Upper lobe of right lung (tissue), 1 donor: ENCODE results near the gene KRT10. TPM values are rescaled to one million over a fixed set of nuclear protein-coding genes. Genes with fewer than 3 reads are reported as not detected.

Experiments used
- ATAC-seq: fragments of 200-7000 bp; cut with Tn5 transposase; one replicate; pipeline ENCODE4 v1.9.1; 2020; ENCODE audit warnings: mild to moderate bottlenecking, moderate library complexity
- DNase-seq: peaks from one replicate; pipeline ENCODE4 v3.0.0-alpha.2; 2020
- H3K27ac ChIP-seq: fragments of 200-600 bp; one replicate; pipeline ENCODE4 v1.8.0; 2022
- H3K27me3 ChIP-seq: fragments of 200-600 bp; one replicate; pipeline ENCODE4 v1.8.0; 2022; ENCODE audit warnings: mild to moderate bottlenecking
- H3K36me3 ChIP-seq: fragments of 200-600 bp; one replicate; pipeline ENCODE4 v1.8.0; 2022
- H3K4me1 ChIP-seq: fragments of 200-600 bp; one replicate; pipeline ENCODE4 v1.8.0; 2022
- H3K4me3 ChIP-seq: fragments of 200-600 bp; one replicate; pipeline ENCODE4 v1.8.0; 2022; ENCODE audit warnings: mild to moderate bottlenecking
- H3K9me3 ChIP-seq: fragments of 200-600 bp; one replicate; pipeline ENCODE4 v1.8.0; 2022
- intact Hi-C: fragments of 100-400 bp; cut with DNase I; formaldehyde crosslinking; loops from one replicate; pipeline ENCODE4 v1.11.0; 2022
- long read RNA-seq: library from polyadenylated mRNA; unstranded; transcript quantifications from one replicate; pipeline ENCODE4 v2.0.0, GENCODE V29; 2021
- total RNA-seq: library from RNA; stranded (reverse); fragmentation: NEBNext Ultra II Directional; extraction: Animal tissue kit (Norgen Biotek cat#: 25700); gene quantifications from one replicate; pipeline ENCODE4 v1.2.1, GENCODE V29; 2021
- TF ChIP-seq, protein P1 (sequence below): fragments of 200-600 bp; IDR thresholded peaks from one replicate; pipeline ENCODE4 v1.8.0; 2022; ENCODE audit warnings: antibody characterized with exemption
- donor health status: DM: no; HTN: yes; CAD: no; lungs with severe emphysema.

Gene KRT10
- total RNA-seq, result 36.8 TPM
- long read RNA-seq, partial matches to known transcripts, result 32 of 33 reads
- long read RNA-seq, other reads (novel, unspliced or antisense), result 0 of 33 reads

DNA sequence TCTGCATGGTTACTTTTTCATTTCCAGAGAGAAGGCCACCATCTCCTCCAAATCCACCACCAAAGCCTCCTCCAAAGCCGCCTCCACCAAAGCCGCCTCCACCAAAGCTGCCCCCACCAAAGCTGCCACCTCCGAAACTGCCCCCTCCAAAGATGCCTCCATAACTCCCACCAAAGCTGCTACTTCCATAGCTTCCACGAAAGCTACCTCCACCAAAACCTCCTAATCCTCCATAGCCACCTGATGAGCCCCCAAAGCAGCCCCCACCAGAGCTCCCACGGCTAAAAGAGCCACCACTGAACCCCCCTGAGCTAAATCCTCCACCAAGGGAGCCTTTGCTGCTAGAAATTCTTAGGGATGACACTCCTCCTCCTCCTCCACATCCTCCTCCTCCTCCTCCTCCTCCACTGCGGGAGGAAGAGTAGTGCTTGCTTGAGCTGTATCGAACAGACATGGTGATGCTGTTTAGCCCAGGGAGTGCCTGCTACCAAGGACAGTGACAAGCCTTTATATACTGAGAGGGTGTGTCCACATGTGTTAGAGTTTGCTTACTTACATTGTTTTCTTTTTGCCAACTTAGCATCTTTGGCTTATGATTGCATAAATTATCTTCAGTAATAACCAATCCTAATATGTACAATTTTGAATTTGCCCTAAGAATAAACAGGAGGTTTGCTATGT is at the start of gene KRT10:
Gene KRT10 (minus strand): TSS at position 483 of the 681 bp plus-strand sequence. CDS start 29 bp downstream, at position 454.
- Histone ChIP-seq H3K4me3 (no peak within 1 kb of the TSS), H3K4me1 (no peaks in the 10 kb centered on the region), H3K27me3 (no peaks in the 10 kb centered on the region), H3K27ac (no peak within 1 kb of the TSS), H3K9me3 (no peaks in the 10 kb centered on the region), H3K36me3 (no peaks in the 10 kb centered on the region)
- TF ChIP-seq, protein P1, sequence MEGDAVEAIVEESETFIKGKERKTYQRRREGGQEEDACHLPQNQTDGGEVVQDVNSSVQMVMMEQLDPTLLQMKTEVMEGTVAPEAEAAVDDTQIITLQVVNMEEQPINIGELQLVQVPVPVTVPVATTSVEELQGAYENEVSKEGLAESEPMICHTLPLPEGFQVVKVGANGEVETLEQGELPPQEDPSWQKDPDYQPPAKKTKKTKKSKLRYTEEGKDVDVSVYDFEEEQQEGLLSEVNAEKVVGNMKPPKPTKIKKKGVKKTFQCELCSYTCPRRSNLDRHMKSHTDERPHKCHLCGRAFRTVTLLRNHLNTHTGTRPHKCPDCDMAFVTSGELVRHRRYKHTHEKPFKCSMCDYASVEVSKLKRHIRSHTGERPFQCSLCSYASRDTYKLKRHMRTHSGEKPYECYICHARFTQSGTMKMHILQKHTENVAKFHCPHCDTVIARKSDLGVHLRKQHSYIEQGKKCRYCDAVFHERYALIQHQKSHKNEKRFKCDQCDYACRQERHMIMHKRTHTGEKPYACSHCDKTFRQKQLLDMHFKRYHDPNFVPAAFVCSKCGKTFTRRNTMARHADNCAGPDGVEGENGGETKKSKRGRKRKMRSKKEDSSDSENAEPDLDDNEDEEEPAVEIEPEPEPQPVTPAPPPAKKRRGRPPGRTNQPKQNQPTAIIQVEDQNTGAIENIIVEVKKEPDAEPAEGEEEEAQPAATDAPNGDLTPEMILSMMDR, result no peak
- ATAC-seq (no peak), DNase-seq (no peak)
- intact Hi-C loops, result no loop called here

DNA sequence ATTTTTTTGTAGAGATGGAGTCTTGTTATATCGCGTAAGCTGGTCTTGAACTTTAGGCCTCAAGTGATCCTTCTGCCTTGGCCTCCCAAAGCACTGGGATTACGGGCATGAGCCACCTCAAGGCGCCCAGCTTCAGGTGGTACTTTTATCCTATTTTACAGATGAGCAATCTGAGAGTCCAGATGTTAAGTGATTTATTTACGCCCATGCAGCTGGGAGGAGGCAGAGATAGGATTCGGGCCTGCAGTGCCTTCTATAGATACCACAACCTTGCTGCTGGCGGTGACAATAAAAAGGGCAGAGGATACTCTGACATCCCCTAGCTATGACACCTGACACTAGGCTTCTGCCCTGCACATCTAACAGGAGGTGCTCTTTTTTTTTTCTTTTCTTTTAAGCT is 48.9 kb upstream of the KRT10 start:
- intact Hi-C loops, result no loop called here

DNA sequence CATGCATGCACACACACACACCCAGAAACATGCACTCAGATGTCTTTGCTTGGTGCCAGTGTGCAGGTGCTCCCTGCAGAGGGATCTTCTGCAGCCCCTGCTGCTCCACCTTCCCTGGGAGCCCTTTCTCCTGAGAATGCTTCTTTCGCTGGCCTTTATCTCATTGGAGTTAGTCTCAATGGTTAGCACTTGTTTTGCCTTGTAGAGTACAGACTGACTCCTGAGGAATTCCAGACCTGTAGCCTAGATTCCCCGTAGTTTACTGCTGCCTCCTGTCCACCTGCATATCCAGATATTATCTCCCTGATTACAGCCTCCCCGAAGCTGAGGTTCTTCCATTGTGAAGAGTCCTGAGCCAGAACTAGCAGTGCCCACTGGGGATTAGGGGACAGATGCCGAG is 47.7 kb upstream of the KRT10 start:
- no peak for ATAC-seq
- Histone ChIP-seq H3K4me1 (no peaks in the 10 kb centered on the region), H3K4me3 (no peak overlapping the region), H3K27me3 (peaks cover 12% of the 10 kb centered on the region), H3K27ac (no peak overlapping the region), H3K9me3 (no peaks in the 10 kb centered on the region), H3K36me3 (no peaks in the 10 kb centered on the region)
- TF ChIP-seq, protein P1, result no peak
- intact Hi-C loops, result no loop called here
- DNase-seq, result no peak

More for the DNA sequence above, 48.9 kb upstream of the KRT10 start:
- DNase-seq (no peak), ATAC-seq (no peak)
- Histone ChIP-seq H3K9me3 (no peaks in the 10 kb centered on the region), H3K4me3 (no peak overlapping the region), H3K27ac (no peak overlapping the region), H3K36me3 (no peaks in the 10 kb centered on the region), H3K4me1 (no peaks in the 10 kb centered on the region), H3K27me3 (peaks cover 12% of the 10 kb centered on the region)
- TF ChIP-seq, protein P1, result no peak

DNA sequence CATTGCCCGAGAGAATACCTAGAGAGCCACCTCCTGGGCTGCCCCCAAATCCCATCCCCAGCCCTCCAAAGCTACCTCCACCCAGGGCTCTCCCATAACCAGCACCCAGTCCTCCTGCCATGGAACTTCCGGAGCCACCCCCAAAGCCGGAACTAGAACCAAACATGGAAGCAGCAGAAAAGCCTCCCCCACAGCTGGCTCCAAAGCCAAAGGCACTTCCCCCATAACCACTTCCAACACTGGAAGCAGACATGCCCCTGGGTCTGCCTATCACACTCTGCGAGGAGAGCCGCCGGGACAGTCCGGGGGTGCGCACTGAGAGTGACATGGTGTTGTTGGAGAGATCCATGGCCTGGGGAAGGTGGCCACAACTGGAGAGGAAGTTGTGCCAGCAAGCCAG is 44.4 kb upstream of the KRT10 start, which contains the start of gene KRT12:
Gene KRT12 (minus strand): TSS at position 386 of the 400 bp plus-strand sequence. CDS start 37 bp downstream, at position 349.
- Histone ChIP-seq H3K4me1 (no peaks in the 10 kb centered on the region), H3K9me3 (no peaks in the 10 kb centered on the region), H3K27me3 (peaks cover 19% of the 10 kb centered on the region), H3K27ac (no peak within 1 kb of the TSS), H3K4me3 (no peak within 1 kb of the TSS), H3K36me3 (no peaks in the 10 kb centered on the region)
- ATAC-seq, result no peak
- intact Hi-C loops, result no loop called here
- TF ChIP-seq, protein P1, result no peak
- DNase-seq, result no peak

DNA sequence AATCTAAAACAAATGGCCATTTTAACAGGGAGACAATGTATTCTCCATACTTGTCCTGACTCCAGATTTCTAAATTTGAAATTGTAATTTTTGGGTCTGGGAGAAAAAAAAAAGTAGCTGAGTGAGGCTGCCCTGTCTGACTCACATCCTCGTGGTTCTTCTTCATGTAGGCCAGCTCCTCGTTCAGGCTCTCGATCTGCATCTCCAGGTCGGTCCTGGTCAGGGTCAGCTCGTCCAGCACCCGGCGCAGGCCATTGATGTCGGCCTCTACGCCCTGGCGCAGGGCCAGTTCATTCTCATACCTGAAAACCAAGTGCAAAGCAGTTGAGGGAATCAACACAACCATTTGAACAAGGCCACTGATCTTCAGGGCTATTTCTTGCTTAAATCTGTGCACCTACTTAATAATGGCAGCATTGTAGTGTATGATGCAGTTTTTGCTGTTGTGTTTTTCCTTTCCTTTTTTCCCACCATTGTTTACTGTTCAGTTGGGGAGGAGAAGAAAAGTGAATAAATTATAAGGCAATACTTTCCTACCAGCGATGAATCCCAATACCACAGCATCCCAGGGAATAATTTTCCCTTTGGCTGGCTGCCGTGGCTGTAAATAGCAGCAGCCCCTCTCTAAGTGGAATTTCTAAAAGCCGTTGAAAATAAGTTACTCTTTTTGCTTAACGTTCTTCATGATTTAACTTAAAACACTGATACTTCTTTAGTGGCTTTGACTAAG is 42.4 kb upstream of the KRT10 start:
- TF ChIP-seq, protein P1, result no peak
- no peaks in the 10 kb centered on the region for H3K9me3 ChIP-seq
- H3K27me3 ChIP-seq, result peaks cover 7% of the 10 kb centered on the region
- H3K36me3 ChIP-seq, result no peaks in the 10 kb centered on the region
- H3K27ac ChIP-seq, result no peak overlapping the region
- intact Hi-C loops, result no loop called here
- ATAC-seq (no peak), DNase-seq (no peak)
- no peaks in the 10 kb centered on the region for H3K4me1 ChIP-seq
- H3K4me3 ChIP-seq, result no peak overlapping the region
